A673 (cell line): ENCODE measurements around the gene RBFOX1. TPM values are rescaled to one million over a fixed set of nuclear protein-coding genes. Genes with fewer than 3 reads are reported as not detected.

Source experiments
- Bru-seq: library from RNA; stranded (reverse); fragments of 400-500 nt; gene quantifications from one replicate; lab custom pipeline; 2021; lab: Mats Ljungman, UMichigan
- BruChase-seq, 2 experiments: library from RNA; stranded (reverse); fragments of 400-500 nt; gene quantifications; one replicate each; lab custom pipeline; 2021; lab: Mats Ljungman, UMichigan
- BruUV-seq: library from RNA; stranded (reverse); fragments of 400-500 nt; replicated peaks from 2 replicates; lab custom pipeline; 2021; lab: Mats Ljungman, UMichigan
- CTCF ChIA-PET: fragments of 300-600 bp; sonication (Branson Sonifier 250); formaldehyde crosslinking; loops from one replicate; lab custom pipeline; 2022; ENCODE audit warnings: antibody characterized with exemption; lab: Charles Lee
- POLR2A ChIA-PET: fragments of 300-600 bp; sonication (Branson Sonifier 250); formaldehyde crosslinking; loops from one replicate; lab custom pipeline; 2022; ENCODE audit warnings: antibody characterized with exemption; ENCODE audit not compliant: low non-redundant PET; lab: Charles Lee
- DNase-seq: peaks from one replicate; pipeline ENCODE4 v3.0.0-alpha.2; 2015; ENCODE audit warnings: low spot score
- H3K27ac ChIP-seq: fragments of 200-600 bp; sonication (generic); 2 replicates; pipeline ENCODE4 v1.5.1; 2016; ENCODE audit warnings: mixed run types, low read depth, mild to moderate bottlenecking, mixed read lengths, antibody characterized with exemption, low read length; ENCODE audit not compliant: poor library complexity, severe bottlenecking
- H3K27me3 ChIP-seq: fragments of 200-600 bp; sonication (generic); replicated peaks from 2 replicates; pipeline ENCODE4 v1.6.1; 2017; ENCODE audit warnings: mixed run types, low read depth, mild to moderate bottlenecking, mixed read lengths, antibody characterized with exemption, low read length; ENCODE audit not compliant: insufficient read depth, poor library complexity
- H3K36me3 ChIP-seq: fragments of 200-600 bp; sonication (generic); 2 replicates; pipeline ENCODE4 v1.6.1; 2016; ENCODE audit warnings: mixed run types, mild to moderate bottlenecking, mixed read lengths, antibody characterized with exemption, low read length; ENCODE audit not compliant: insufficient read depth, poor library complexity, severe bottlenecking
- H3K4me1 ChIP-seq: fragments of 200-600 bp; sonication (generic); 2 replicates; pipeline ENCODE4 v1.6.1; 2017; ENCODE audit warnings: mixed run types, mild to moderate bottlenecking, mixed read lengths, antibody characterized with exemption, low read length; ENCODE audit not compliant: insufficient read depth, poor library complexity, severe bottlenecking
- H3K4me3 ChIP-seq: fragments of 200-600 bp; sonication (generic); 2 replicates; pipeline ENCODE4 v1.5.1; 2016; ENCODE audit warnings: low read depth, mixed run types, mild to moderate bottlenecking, mixed read lengths, low read length; ENCODE audit not compliant: poor library complexity, severe bottlenecking
- H3K9me3 ChIP-seq: fragments of 200-600 bp; sonication (generic); 2 replicates; pipeline ENCODE4 v1.6.1; 2016; ENCODE audit warnings: mixed run types, low read depth, mild to moderate bottlenecking, mixed read lengths, antibody characterized with exemption, low read length; ENCODE audit not compliant: poor library complexity, severe bottlenecking
- CTCF ChIP-seq: fragments of 300-800, 200-600 bp; sonication (generic); conservative IDR thresholded peaks from 2 replicates; pipeline ENCODE4 v1.5.1; 2017; ENCODE audit warnings: low read depth, mild to moderate bottlenecking, antibody characterized with exemption, low read length, moderate library complexity, mixed read lengths
- EZH2 ChIP-seq: fragments of 200-600 bp; sonication (generic); IDR thresholded peaks from 2 replicates; pipeline ENCODE4 v1.6.1; 2017; ENCODE audit warnings: borderline replicate concordance, low read depth, mild to moderate bottlenecking, mixed read lengths, antibody characterized with exemption, low read length; ENCODE audit not compliant: poor library complexity, severe bottlenecking
- intact Hi-C: fragments of 100-400 bp; cut with micrococcal nuclease; formaldehyde crosslinking; loops from one replicate; pipeline ENCODE4 v1.10.0; 2022; ENCODE audit not compliant: unreplicated experiment
- long read RNA-seq: library from polyadenylated mRNA; stranded (forward); transcript quantifications from one replicate; pipeline ENCODE4 v2.0.0, GENCODE V29; 2022
- total RNA-seq: library from RNA; stranded (reverse); gene quantifications from 2 replicates; pipeline ENCODE4 v1.2.3, GENCODE V29; 2021

Gene RBFOX1
- total RNA-seq: 0.85 and 1.8 TPM in 2 replicates
- Bru-seq, nascent RNA: percentile 34 among the genes with signal in this experiment
- BruChase-seq, experiment 1, labeled RNA remaining after a 2-hour chase: percentile 32 among the genes with signal in this experiment
- BruChase-seq, experiment 2, labeled RNA remaining after a 6-hour chase: percentile 53 among the genes with signal in this experiment
- long read RNA-seq, partial matches to known transcripts: 0 of 1 reads
- long read RNA-seq, other reads (novel, unspliced or antisense): 1 of 1 reads

- BruUV-seq: no TSS peak
- POLR2A ChIA-PET: no interaction called here
- H3K4me3 ChIP-seq: no peak within 1 kb of the TSS
- no peaks in the 10 kb centered on the region for H3K27me3 ChIP-seq
- TF ChIP-seq EZH2 (no peak), CTCF (no peak)
- H3K36me3 ChIP-seq: no peaks in the 10 kb centered on the region
- CTCF ChIA-PET: no interaction called here
- intact Hi-C loops: no loop called here
- DNase-seq: no peak
- H3K9me3 ChIP-seq: peaks cover 6% of the 10 kb centered on the region
- H3K27ac ChIP-seq: no peak within 1 kb of the TSS
- H3K4me1 ChIP-seq: no peaks in the 10 kb centered on the region
Observed at GRCh38 chr16:7332611-7333010, at the start of gene RBFOX1. RBFOX1 (plus strand) TSS chr16:7332845.

GRCh38 chr16:7284780-7285179 lies 47.9 kb upstream of the RBFOX1 start:
- peaks cover 8% of the 10 kb centered on the region for H3K9me3 ChIP-seq
- CTCF ChIA-PET: no interaction called here
- no TSS peak for BruUV-seq

GRCh38 chr16:7285520-7285919 lies 47.1 kb upstream of the RBFOX1 start:
- BruUV-seq: no TSS peak
- Histone ChIP-seq H3K36me3 (no peaks in the 10 kb centered on the region), H3K4me1 (no peaks in the 10 kb centered on the region), H3K27ac (no peak overlapping the region), H3K4me3 (no peak overlapping the region), H3K27me3 (no peaks in the 10 kb centered on the region), H3K9me3 (peaks cover 8% of the 10 kb centered on the region)
- ChIA-PET POLR2A (no interaction called here), CTCF (no interaction called here)
- no peak for TF ChIP-seq CTCF
- no peak for TF ChIP-seq EZH2
- intact Hi-C loops: no loop called here
- no peak for DNase-seq

More at GRCh38 chr16:7284780-7285179, 47.9 kb upstream of the RBFOX1 start:
- no peak overlapping the region for H3K27ac ChIP-seq
- H3K27me3 ChIP-seq: no peaks in the 10 kb centered on the region
- TF ChIP-seq CTCF: no peak
- TF ChIP-seq EZH2: no peak
- H3K4me3 ChIP-seq: no peak overlapping the region
- POLR2A ChIA-PET: no interaction called here
- H3K36me3 ChIP-seq: no peaks in the 10 kb centered on the region
- H3K4me1 ChIP-seq: no peaks in the 10 kb centered on the region
- DNase-seq: no peak
- intact Hi-C loops: no loop called here
